HFF-Myc (cell line): ENCODE data around the gene PREB.

Source experiments
- DNase-seq: peaks from one replicate; pipeline ENCODE4 v3.0.0-alpha.2; 2011; ENCODE audit warnings: low read depth; ENCODE audit errors: extremely low read depth
- H3K4me3 ChIP-seq: replicated peaks from 2 replicates; pipeline ENCODE4 v1.5.1; 2011; ENCODE audit warnings: low read depth, mild to moderate bottlenecking, control low read depth, low read length
- TF ChIP-seq, protein P1 (sequence below): IDR thresholded peaks from 2 replicates; pipeline ENCODE4 v1.5.1; 2012; ENCODE audit warnings: mild to moderate bottlenecking, low read depth, low read length, control low read depth; ENCODE audit errors: missing control alignments

PREB gene

DNA sequence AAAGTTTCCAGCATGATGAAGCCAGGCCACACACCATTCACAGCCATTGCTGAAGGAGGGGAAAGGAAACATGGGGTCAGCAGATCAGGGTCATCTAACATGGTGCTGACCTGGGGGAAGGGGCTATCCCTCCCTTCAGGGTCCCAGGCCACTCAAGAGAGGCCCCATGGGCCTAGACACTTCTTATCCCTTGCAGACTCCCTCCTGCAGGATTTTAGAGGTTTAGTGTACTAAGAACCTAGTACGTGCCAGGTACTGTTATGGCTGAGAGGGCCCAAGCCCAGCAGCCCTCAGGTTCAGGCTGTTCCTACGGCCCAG is 39.0 kb downstream of the PREB start:
- TF ChIP-seq, protein P1, sequence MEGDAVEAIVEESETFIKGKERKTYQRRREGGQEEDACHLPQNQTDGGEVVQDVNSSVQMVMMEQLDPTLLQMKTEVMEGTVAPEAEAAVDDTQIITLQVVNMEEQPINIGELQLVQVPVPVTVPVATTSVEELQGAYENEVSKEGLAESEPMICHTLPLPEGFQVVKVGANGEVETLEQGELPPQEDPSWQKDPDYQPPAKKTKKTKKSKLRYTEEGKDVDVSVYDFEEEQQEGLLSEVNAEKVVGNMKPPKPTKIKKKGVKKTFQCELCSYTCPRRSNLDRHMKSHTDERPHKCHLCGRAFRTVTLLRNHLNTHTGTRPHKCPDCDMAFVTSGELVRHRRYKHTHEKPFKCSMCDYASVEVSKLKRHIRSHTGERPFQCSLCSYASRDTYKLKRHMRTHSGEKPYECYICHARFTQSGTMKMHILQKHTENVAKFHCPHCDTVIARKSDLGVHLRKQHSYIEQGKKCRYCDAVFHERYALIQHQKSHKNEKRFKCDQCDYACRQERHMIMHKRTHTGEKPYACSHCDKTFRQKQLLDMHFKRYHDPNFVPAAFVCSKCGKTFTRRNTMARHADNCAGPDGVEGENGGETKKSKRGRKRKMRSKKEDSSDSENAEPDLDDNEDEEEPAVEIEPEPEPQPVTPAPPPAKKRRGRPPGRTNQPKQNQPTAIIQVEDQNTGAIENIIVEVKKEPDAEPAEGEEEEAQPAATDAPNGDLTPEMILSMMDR: no peak
- no peak for DNase-seq
- no peak overlapping the region for H3K4me3 ChIP-seq

GRCh38 chr2:27094353-27094984 is 40.0 kb downstream of the PREB start:
- TF ChIP-seq, protein P1: no peak
- H3K4me3 ChIP-seq: no peak overlapping the region

GRCh38 chr2:27093430-27094352 is 40.7 kb downstream of the PREB start:
- DNase-seq: no peak
- TF ChIP-seq, protein P1: no peak
- H3K4me3 ChIP-seq: no peak overlapping the region

More at GRCh38 chr2:27094353-27094984, 40.0 kb downstream of the PREB start:
- no peak for DNase-seq

DNA sequence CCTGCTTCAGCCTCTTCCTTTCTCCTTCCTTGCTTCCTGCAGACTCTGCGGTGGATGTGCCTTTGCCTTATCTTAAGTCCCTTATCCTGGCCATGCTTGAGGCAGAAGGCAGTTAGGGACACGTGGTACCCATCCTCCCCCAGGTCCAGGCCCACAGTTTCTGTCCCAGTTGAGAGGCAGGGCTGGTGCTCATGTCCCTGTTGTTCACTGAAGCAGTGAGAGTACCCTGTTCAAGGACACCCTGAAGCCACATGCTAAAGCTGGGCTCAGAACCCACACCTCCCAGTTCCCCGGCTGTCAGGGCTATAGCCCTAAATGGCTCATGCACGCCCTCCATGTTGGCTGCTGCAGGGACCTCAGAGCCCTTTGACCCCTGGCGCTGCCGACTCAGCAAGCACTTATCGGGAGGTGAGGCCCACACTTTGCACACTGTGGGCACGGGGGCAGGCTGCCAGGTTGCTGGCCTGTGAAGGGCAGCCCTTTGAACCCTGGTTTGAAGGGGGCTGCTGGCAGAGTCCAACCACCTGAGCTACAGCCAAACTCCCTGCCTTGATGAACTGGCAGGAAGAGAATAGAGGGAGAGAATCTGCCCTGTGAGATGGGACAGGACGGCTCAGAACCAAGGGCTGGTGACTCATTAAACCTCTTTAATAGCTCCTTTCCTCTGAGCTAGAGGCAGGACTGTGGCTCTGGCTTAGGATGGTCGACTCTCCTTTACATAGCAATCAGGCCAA is 41.6 kb downstream of the PREB start:
- no peak for DNase-seq
- TF ChIP-seq, protein P1: no peak

DNA sequence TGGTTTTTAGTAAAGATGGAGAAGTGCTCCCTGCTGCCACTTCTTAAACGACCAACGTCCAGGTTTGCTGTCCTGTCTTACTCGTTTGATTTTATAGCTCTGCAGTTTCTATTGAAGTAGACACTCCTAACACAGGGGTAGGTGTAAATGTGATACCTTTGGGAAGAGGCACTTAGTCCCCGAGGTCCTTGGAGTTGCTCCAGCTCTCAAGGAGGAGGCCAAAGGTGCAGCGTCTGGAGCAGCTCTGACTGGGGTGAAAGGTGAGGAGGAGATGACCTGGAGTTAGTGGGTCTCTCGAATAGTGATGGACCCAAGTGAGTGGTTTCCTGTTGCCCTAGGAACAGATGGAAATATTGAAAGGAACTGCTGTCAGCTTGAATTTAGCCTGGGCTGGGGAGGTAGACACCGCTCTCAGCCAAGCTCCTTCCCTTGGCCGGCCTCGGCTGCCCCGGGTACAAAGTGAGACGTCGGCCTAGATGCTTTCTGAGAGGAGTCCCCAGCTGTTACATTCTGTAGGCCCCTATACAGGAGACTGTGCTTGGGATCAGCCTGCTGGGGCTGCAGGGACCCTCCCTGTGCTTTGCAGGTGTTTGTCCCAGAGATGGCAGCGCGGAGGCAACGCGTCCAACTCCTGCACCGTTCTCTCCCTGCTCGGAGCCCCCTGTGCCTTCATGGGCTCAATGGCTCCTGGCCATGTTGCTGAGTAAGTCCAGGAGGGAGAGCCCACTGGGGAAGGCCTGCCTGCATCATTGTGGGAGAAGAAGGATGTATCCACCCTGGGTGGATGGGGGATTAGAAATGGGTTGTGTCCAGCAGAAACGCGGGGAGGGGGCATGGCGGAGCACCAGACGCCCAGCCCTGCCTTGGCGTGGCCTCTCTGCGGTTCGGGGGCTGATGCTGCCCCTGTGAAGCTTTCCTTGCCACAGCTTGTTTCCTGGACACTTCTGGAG is 42.4 kb downstream of the PREB start:
- DNase-seq: no peak
- H3K4me3 ChIP-seq: no peak overlapping the region
- TF ChIP-seq, protein P1: no peak

More for the DNA sequence above, 41.6 kb downstream of the PREB start:
- no peak overlapping the region for H3K4me3 ChIP-seq
